GM12864 (cell line): ENCODE data around the gene RBM28.

Experiments used
- DNase-seq: peaks from one replicate; pipeline ENCODE4 v3.0.0-alpha.2; 2011; ENCODE audit warnings: low read depth
- H3K4me3 ChIP-seq: 2 replicates; pipeline ENCODE4 v1.5.1; 2011; ENCODE audit warnings: mild to moderate bottlenecking, low read depth, low read length, control low read depth
- TF ChIP-seq, protein P1 (sequence below): IDR thresholded peaks from 2 replicates; pipeline ENCODE4 v1.5.1; 2011; ENCODE audit warnings: low read depth, mild to moderate bottlenecking, moderate library complexity, low read length, control low read depth, inconsistent platforms; ENCODE audit errors: missing control alignments

The RBM28 gene

DNA sequence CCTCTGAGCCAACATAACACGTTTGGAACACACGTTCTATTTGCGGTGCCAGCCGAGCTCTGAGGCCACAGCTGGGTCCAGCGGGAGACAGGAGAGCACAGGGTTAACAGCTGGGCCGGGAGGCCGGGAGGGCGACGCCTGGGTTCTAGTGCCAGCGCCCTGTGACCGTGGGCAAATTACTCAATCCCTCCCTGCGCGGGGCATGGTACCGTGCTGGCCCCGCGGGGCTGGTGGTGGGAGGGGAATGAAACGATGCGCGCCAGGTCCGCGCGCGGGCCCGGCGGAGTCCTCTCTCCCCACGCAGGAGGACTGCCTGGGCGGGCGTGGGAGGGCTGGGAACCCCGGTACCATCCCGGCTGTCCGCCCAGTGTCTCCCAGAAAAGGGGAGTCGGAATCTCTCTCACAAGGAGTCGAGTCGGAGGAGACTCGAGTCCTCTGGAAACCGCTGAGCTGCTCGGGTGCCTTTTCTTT lies 72.2 kb downstream of the RBM28 start:
- H3K4me3 ChIP-seq: no peak overlapping the region
- DNase-seq: no peak
- TF ChIP-seq, protein P1, sequence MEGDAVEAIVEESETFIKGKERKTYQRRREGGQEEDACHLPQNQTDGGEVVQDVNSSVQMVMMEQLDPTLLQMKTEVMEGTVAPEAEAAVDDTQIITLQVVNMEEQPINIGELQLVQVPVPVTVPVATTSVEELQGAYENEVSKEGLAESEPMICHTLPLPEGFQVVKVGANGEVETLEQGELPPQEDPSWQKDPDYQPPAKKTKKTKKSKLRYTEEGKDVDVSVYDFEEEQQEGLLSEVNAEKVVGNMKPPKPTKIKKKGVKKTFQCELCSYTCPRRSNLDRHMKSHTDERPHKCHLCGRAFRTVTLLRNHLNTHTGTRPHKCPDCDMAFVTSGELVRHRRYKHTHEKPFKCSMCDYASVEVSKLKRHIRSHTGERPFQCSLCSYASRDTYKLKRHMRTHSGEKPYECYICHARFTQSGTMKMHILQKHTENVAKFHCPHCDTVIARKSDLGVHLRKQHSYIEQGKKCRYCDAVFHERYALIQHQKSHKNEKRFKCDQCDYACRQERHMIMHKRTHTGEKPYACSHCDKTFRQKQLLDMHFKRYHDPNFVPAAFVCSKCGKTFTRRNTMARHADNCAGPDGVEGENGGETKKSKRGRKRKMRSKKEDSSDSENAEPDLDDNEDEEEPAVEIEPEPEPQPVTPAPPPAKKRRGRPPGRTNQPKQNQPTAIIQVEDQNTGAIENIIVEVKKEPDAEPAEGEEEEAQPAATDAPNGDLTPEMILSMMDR: no peak

GRCh38 chr7:128270826-128271272 lies 72.9 kb downstream of the RBM28 start:
- no peak for DNase-seq
- TF ChIP-seq, protein P1: no peak
- H3K4me3 ChIP-seq: no peak overlapping the region

DNA sequence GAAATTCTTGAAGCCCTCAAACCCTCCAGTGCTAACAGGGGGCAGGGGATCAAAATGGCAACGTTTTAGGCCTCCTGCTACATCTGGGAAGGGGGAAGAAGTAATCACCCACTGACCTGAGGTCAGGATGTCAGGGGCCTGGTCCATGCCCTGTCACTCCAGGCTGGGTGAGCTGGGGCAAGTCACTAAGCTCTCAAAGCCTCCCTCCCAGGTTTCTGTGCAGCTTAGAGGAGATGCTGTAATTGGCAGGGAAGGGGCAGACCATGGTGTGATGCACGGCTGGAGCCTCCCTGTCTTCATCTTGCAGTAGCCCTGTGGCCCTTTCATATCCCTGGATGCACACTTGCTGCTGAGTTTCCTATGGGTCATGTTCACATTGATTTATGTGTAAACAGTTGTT lies 75.5 kb downstream of the RBM28 start:
- no peak overlapping the region for H3K4me3 ChIP-seq
- TF ChIP-seq, protein P1: no peak
- DNase-seq: no peak

DNA sequence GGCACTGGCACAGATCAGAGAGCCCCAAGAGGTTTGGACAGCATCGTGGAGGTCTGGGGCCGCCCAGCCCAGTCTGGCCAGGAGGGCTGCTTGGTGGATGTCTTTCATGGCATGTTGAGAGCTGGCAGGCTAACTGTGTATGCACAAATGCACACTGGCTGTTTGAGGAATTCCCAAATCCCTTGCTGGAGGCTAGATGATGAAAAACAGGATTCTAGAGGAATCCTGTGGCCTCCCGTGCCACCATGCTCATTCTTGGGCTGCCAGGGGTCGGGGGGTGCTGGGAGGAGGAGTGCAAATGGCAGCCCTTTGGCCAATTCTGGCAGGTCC lies 76.1 kb downstream of the RBM28 start:
- DNase-seq: no peak
- TF ChIP-seq, protein P1: no peak
- H3K4me3 ChIP-seq: no peak overlapping the region

GRCh38 chr7:128266883-128267594 lies 76.7 kb downstream of the RBM28 start:
- no peak overlapping the region for H3K4me3 ChIP-seq
- DNase-seq: no peak
- TF ChIP-seq, protein P1: no peak

GRCh38 chr7:128266529-128266882 lies 77.2 kb downstream of the RBM28 start:
- TF ChIP-seq, protein P1: no peak
- no peak for DNase-seq
- no peak overlapping the region for H3K4me3 ChIP-seq

DNA sequence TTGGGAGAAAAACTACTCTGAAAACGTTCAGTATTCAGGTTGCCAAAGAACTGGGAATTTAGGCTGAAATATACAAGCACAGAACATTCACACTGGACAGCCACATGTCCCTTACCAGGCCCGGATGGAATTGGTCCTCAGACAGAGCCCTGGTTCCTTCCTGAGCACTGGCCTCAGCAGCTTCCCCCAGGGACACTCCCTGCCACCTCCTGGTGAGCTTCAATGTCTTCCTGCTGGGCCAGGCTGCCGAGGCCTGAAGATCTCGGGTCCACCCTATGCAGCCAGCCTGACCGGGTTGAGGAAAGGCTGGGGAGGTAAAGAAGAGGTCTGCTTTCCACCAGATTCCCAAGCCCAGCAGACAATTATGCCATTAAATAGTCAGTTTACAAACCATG lies 77.8 kb downstream of the RBM28 start:
- TF ChIP-seq, protein P1: no peak
- H3K4me3 ChIP-seq: no peak overlapping the region
- no peak for DNase-seq
